HG03064 (cell line): ENCODE results near the gene IL3.
"Not testable (repeated sequence)": the region's sequence is repeated elsewhere in the genome, so short reads cannot be mapped to it uniquely, and the experiment has no call there.

Experiments used
- ATAC-seq: cut with Tn5 transposase; IDR thresholded peaks from one replicate; pipeline ENCODE4 v1.9.1; 2021; ENCODE audit warnings: low read depth; ENCODE audit not compliant: unreplicated experiment

Gene IL3

GRCh38 chr5:132108957-132109356 is 48.5 kb downstream of the IL3 start:
- ATAC-seq = not testable (repeated sequence)

DNA sequence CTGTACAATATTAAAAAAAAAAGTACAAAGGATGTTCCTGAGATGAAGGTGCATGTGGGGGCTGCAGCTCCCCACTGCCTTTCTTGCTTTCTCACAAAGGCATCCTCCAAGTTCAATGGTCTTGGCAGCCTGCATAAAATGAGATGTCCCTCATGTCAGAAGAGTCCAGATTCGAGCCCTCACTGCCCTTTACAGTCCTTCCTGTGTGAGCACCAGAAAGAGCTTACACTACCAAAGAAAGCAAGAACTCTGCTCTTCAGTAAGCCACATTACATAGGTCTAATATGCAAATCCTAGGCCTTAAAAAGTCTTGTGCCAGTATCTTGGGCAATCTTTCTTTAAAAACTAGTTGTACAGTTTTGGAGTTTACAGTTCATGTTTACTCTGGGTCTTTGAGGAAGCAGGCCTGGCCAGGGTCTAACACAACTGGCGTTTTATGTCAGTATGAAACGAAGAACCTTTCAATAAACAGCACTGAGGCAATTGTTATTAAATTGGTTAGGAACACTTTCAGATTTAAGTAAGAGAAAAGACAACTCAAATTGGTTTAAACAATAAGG is 49.1 kb downstream of the IL3 start:
- no peak for ATAC-seq

- no peak for ATAC-seq
Observed at GRCh38 chr5:132110195-132110594, 49.7 kb downstream of the IL3 start.

DNA sequence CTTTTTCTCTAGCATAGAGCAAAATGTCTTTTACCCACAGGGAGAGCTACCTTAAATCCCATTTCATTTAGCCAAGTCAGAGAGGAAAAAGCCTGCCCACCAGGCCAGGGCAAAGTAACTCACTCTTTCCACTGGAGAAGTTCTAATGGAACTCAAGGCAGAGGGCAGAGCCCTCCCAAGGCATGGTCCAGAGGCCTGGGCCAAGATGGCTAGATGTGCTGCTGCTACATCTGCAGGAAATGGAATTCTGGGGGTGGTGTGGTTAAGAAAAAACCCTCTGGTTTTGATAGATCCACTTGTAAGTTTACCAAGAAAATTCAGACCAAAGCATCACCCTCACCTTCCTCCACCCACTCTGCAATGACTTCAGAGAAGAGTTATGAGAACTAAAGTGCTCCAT is 50.5 kb downstream of the IL3 start:
- no peak for ATAC-seq

DNA sequence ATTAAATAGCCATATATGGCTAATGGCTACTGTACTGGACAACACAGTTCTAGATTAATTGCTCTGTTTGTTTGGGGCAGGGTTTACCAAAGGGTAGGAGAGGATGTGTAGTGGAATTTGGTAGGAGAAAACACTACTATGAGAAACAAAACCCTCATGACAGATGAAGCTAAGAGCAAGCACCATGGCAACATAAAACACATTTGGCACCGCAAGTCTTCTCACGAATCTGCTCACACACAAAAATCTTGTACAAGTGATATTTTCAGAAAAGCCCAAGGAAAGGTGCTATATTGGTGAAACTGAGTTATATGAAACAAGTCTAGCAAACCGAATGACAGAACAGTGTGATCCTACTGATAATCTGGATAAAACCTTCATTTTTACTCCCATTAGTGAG is 51.7 kb downstream of the IL3 start:
- ATAC-seq = no peak
